ENCODE measurements around the gene SLC2A4.

- no peak for TF ChIP-seq CTCF (IDR thresholded peaks at IDR 0.05; ENCODE audit: borderline replicate concordance, extremely low read depth, low read length, poor library complexity, severe bottlenecking)
- TF ChIP-seq EZH2 (IDR thresholded peaks at IDR 0.05; ENCODE audit: borderline replicate concordance, low read depth, low read length, severe bottlenecking), result no peak
Observed at GRCh38 chr17:7293816-7294613, 12.5 kb downstream of the SLC2A4 start.
